HK-2 (cell line): ENCODE data around the gene MLLT11.

Experiments
- DNase-seq: peaks from one replicate; pipeline ENCODE4 v3.0.0-alpha.2; 2018; ENCODE audit not compliant: unreplicated experiment

MLLT11 gene, protein sequence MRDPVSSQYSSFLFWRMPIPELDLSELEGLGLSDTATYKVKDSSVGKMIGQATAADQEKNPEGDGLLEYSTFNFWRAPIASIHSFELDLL

DNA sequence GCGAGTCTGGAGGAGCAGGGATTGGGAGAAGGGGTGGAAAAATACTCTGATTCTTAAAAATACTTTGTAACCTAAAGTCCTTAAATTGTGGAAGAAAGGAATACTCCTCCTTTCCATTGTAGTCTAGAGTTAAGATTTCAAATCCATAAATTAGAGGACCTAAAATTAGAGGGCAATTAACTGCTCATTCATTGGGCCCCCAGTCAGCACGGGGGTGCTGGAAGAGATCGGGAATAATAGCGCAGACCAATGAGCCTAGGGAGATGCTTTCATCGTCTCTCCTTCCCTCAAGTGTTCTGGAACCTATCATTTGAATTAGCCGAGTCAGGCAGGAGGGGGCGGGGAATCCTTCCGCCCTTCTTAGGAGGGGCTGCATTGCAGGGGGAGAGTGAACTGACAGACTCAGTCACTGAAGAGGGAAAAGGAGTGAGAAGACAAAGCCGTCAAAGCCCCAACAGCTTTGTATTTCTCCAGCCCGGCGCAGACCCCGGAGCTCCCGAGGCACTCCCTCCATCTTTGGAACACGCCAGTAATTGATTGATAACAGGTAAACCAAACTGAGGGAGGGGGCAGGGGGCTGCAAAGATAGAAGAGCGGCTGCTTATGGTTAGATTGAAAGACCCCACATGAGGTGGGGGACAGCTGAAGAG lies at the start of gene MLLT11:
Gene MLLT11, plus strand, starts transcription at position 391 of the 650 bp plus-strand sequence. CDS start 6,828 bp downstream, outside the sequence.
- DNase-seq: peak; percentile 57

DNA sequence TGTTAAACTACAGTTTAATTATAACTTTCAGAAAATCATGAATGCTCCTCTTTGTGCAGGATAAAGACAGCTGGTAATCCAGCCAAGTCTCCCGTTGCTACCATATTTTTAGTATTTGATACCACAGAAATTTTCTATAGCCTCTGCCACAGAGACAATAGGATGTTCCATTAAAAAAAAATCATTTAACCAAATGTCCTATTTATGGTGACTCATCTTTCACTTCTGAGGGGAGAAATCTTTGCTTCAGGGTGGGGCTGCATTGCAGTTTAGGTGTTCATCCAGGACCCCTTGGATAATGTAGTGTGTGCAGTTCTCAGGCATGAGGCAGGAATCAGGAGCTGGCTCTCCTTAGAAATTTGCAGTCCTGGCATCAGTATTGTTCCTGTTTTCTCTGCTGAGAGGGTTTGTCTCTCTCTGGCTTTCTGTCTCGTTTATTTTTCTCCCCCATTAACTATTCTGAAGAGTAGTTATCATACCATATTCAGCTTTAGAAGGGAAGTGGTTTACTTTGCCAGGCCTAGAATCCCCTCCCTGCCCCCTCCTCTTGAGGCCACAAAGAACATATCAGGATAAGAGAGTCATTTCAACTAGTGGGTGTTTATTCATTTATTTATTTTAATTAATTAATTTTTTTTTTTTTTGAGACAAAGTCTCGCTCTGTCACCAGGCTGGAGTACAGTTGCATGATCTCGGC lies 48.9 kb upstream of the MLLT11 start:
- DNase-seq: no peak

DNA sequence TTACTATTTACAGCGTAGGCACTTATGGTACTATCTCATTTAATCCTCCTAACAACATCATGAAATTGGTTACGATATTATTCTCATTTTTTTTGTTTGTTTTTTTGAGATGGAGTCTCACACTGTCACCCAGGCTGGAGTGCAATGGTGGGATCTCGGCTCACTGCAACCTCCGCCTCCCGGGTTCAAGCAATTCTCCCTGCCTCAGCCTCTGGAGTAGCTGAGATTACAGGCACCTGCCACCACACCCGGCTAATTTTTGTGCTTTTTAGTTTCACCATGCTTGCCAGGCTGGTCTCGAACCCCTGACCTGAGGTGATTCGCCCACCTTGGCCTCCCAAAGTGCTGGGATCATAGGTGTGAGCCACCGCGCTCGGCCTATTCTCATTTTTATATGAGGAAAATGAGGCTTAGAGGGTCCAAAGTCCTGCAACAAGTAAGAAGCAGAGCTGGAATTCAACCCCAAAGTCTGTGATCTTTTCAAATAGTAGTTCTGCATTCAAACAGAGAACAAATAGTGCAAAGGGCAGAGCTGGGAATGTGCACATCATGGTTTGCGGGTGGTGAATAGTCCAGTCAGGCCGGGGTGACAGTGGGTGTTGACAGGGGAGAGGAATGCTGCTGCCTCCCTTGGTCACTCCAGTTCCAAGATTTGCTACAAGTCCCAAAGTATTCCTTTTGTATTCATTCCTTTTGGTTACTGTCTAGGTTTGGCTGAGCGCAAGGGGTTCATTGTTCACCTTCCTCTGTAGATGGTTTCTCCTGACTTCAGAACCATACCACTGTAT lies 47.3 kb upstream of the MLLT11 start:
- no peak for DNase-seq

DNA sequence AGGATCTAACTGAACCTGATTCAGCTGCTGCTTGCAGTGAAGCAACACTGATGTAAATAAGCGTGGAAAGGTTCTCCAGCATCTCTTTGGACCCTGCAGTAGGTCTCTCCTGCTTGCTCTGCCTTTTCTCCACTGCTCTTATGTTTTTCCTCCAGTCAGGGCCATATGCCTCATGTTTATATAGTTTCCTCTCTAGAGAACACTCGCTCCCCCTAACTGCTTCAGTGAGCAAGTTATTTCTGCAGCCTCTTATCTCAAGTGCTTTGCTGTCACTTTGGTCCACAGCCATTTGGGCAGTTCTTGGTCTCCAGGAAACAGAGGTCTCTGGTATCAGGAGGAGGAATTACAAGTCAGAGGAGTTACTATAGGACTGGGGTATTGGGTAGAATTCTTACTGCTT lies 46.7 kb upstream of the MLLT11 start:
- no peak for DNase-seq

DNA sequence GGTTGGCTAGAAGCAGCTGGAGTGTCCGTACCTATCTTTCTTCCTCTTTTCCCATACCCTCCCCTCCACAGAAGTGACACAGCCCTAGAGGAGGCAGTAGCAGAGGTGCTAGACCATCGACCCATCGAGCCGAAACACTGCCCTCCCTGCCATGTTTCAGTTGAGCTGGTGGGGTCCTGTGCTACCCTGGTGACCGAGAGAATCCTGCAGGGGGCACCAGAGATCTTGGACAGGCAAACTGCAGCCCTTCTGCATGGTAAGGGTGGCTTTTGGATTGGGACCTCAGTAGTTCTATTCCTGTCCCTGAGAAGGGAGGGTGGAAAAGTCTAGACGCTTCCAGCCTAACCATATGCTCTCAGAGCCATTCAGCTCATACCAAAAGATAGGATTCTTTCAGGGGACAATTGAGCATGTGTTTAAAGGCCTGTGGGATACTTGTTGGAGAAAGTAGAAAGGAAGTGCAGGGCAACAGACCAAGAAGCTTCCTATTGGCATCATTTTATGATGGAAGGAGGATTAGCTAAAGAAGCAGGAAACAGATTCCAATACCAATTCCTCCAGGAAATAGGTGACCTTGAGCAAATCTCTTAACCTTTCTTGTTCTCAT lies 35.6 kb upstream of the MLLT11 start:
- peak; percentile 59 for DNase-seq

DNA sequence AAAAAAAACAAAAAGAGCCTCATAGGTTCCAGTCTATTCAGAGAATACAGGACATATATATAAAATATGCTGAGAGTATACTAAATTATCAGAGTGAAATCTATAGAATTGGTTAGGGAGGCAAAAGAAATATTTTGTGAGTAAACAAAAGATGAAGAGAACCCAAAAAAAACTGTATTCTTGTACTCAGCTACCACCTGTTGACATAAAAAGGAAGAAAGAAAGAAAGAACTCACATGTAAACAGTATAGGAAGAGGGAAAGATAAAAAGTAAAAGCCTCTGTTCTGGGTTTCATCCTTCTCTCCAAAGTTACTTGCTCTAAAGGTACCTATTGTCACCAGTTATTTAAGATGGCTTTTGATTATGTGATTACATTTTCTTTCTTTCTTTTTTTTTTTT lies 33.7 kb upstream of the MLLT11 start:
- no peak for DNase-seq

DNA sequence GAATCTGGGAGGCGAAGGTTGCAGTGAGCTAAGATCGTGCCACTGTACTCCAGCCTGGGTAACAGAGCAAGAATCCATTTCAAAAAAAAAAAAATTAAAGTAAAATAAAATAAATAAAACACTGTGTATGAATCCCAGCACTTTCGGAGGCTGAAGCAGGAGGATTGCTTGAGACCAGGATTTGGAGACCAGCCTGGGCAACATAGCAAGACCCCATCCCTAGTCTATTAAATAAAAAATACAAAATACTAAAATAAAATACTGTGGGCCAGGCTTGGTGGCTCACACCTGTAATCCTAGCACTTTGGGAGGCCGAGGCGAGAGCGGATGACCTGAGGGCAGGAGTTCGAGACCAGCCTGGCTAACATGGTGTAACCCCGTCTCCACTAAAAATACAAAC lies 28.0 kb upstream of the MLLT11 start:
- no peak for DNase-seq

DNA sequence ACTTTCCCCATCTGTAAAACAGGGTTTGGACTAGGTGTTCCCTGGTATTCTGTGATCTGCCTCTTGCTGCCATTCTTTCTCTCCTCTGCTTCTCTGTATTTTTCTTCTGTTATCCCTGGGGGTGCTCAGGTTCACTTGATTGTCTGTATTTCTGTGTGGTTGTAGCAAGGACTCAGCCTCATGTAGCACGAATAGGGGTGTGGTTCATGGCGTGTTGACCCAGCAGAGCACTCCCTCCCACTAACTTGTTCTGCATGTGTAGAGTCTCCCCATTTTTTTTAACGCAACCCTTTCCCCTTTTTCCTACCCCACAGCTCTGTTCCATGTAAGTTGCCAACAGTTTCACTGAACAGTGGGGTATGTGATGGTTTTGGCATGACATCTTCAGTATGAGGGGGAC lies 25.0 kb upstream of the MLLT11 start:
- DNase-seq: no peak

DNA sequence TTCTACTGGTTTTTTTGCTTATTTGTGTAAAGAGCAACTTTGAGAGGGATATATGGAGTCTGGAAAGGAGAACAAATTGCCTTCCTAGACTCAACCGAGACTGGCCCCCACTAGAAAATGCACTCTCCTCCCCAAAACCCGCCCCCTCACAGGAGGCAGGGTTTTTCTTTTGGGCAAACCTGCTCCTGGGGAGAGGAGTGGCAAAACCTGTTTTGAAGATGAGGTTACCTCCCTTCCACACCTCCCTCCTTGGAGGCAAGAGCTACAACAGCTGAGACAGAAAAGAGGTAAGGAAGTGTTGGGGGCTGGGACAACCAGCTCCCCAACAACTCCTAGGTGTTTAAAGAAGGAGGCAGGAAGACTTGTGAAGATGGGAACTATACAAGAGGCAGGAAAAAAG lies 23.8 kb upstream of the MLLT11 start, which contains the start of gene BNIPL:
Gene BNIPL, plus strand, starts transcription at position 231 of the 400 bp plus-strand sequence. Its CDS starts 140 bp downstream, at position 371.
- no peak for DNase-seq

DNA sequence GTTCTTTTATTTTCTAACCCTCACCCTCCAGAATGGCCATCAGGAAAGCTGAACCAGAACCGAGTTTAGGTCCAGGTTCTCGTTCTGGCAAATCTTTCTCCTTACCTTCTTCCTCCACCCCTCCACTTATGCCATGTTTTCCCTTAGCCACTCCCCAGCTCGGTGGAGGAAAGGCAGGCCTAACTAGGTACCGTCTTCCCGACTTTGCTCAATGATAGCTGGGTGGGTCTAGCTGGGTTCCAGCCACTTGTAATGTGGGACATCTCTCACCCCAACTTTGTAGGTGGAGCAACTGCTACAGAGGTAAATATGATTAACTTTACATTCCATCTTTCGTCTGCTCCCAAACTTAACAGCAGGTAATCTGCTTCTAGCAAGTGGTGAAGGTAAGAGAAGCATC lies 23.2 kb upstream of the MLLT11 start:
- DNase-seq: no peak

DNA sequence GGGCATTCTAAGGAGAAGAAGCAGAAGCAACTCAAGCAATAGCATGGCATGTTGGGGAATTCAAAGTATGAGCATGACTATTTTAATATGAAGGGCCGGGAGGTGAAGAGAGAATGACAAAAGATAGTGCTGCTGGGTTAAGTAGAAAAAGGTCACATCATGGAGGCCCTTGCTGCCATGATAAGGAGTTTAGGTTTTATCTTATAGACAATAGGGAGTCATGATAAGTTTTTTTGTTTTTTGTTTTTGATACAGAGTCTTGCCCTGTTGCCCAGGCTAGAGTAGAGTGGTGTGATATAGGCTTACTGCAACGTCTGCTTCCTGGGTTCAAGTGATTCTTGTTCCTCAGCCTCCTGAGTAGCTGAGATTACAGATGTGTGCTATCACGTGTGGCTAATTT lies 20.7 kb upstream of the MLLT11 start:
- no peak for DNase-seq

DNA sequence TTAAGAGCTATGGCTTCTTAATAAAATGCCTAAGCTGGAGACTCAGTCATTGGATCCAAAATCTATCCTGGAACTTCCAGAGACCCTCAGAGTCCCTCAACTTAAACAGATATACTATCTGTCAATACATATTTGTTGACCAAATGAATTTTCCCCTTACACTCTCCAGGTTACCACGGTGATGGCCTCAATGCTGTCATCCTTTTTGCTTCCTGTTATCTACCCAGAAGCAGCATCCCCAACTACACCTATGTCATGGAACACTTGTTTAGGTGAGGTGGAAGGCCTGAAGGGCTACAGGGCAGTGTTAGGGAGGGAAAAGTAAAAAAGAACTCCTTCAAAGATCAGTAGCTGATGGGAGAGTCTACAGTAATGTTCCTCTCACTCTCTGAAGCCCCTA lies 17.0 kb upstream of the MLLT11 start:
- DNase-seq: no peak

DNA sequence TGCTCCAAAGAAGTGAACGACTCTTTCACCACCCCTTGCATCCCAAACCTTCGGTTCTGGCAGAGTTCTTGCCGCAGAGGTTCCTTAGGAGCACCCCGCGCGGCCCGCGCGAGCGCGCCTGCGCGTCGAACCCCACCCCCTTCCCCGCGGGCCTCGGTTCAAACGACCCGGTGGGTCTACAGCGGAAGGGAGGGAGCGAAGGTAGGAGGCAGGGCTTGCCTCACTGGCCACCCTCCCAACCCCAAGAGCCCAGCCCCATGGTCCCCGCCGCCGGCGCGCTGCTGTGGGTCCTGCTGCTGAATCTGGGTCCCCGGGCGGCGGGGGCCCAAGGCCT lies 12.6 kb upstream of the MLLT11 start, which contains the start of gene C1orf56:
Gene C1orf56, plus strand, starts transcription at position 161 of the 334 bp plus-strand sequence. Its CDS starts 97 bp downstream, at position 258.
- peak; percentile 71 for DNase-seq

DNA sequence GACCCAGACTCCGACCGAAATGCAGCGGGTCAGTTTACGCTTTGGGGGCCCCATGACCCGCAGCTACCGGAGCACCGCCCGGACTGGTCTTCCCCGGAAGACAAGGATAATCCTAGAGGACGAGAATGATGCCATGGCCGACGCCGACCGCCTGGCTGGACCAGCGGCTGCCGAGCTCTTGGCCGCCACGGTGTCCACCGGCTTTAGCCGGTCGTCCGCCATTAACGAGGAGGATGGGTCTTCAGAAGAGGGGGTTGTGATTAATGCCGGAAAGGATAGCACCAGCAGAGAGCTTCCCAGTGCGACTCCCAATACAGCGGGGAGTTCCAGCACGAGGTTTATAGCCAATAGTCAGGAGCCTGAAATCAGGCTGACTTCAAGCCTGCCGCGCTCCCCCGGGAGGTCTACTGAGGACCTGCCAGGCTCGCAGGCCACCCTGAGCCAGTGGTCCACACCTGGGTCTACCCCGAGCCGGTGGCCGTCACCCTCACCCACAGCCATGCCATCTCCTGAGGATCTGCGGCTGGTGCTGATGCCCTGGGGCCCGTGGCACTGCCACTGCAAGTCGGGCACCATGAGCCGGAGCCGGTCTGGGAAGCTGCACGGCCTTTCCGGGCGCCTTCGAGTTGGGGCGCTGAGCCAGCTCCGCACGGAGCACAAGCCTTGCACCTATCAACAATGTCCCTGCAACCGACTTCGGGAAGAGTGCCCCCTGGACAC lies 12.1 kb upstream of the MLLT11 start:
- peak; percentile 67 for DNase-seq

DNA sequence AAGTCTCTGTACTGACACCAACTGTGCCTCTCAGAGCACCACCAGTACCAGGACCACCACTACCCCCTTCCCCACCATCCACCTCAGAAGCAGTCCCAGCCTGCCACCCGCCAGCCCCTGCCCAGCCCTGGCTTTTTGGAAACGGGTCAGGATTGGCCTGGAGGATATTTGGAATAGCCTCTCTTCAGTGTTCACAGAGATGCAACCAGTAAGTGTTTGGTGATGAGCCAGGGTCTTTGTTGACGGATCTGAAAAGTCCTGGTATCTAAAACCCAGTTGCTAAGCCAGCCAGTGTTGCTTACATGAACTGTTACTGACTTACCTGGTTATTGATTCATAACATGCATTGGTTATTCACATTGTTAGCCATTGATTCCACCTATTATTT lies 11.6 kb upstream of the MLLT11 start:
- DNase-seq: no peak

DNA sequence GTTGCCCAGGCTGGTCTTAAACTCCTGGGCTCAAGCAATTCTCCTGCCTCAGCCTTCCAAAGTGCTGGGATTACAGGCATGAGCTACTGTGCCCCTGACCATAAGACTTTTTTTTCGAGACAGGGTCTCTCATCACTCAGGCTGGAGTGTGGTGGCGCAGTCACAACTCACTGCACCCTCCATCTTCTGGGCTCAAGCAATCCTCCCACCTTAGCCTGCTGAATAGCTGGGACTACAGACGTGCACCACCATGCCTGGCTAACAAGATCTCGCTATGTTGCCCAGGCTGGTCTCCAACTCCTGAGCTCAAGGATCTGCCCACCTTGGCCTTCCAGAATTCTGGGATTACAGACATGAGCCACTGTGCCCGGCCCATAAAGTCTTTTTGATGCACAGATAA lies 10.7 kb upstream of the MLLT11 start:
- DNase-seq: no peak

DNA sequence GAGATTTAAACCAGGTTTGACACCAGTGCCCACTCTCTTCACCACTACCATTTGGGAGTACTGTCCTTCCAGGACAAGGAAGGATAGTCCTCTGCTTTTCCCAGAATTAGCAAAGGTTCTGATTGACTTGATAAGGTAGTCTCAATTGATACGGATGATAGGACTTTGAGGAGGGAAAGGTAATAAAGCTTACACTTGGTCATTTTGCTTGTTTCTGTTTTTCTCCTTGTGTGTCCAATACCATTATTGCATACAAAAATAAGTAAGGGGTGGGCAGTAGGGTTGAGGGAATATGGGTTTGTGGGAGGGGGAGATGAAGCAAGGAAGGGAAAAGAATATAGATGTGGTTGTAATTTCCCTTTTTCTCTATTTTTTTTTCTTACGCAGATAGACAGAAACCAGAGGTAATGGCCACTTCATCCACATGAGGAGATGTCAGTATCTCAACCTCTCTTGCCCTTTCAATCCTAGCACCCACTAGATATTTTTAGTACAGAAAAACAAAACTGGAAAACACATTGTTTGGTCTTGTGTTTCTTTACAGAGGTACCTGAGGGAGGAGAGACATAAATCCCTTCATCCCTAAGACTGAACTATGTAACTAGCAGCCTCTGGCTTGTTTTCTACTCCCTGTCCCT lies 10.0 kb upstream of the MLLT11 start:
- no peak for DNase-seq

DNA sequence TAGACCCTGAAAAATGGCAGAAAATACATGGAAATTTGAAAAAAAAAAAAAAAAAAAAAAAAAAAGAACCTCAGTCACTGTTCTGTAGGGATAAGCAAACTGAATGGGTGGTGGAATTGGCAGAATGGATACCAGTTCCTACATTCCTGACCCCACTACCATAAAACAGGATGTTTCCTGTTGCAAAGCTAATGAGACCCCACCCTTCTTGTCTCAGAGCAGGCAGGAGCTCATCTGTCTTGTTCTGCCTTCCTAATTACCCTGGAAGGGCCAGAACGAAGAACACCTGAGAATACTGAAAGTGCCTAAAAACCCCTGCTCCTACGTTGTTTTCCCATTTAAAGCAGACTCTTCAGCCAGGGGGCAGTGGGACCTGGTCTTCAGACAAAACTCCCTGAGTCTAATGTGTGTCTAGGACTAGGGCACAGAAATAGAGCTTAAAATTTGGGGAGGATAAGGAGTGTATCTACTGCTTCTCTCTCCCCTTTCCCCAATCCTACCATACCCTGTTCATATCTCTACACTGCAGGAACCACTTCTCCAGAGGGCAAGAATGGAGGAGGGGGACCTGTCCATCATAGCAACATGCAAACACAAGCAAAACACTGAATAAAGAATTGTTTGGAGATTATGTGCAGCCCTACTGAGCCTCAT lies 8.7 kb upstream of the MLLT11 start:
- DNase-seq: no peak

DNA sequence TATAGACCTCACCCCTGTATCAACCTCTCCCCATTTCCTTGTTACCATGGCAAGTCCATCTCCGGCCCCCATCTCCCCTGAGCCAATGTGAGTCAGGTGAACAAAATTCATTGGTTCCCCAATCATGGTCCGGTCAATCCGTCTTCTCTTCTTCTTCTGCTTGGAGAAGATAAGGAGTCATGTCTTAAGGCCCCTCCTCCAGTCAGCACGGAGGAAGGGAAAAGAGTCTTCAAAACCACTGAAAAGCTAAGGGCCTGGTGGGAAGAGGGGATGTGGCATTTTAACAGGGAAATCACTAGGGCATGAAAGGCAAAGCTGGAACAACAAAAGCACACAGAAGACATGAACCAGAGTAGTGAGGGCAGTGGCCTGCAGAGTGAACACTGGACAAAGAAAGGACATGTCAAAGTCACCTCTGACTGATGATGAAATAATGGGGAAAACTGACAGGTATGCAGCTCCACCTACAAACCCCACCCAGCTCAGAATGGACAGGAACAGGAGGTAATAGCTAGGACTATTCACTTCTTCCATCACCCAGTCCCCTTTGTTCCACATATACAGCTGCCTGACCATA lies 5.1 kb upstream of the MLLT11 start:
- no peak for DNase-seq

DNA sequence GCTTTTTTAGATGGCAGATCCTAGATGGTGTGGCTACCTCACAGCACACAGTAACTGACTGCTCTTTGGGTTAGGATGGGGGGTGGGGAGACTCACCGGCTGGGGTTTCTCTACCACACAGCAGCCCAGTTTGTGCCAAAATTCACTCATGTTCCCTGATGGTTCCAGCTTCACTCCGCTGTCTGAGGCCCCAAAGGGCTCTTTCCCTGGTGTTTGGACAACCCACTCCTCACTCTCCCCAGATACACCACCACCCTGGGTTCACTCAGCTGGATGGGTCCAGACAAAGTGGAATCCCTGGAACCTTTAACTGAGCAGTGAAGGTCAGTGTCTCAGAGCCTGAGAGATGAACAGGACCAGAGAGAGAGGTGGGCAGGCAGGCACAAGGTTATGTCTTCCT lies 4.6 kb upstream of the MLLT11 start:
- DNase-seq: no peak
